ENCODE data around the gene EEF1A1.

- TF ChIP-seq POLR2AphosphoS5 (IDR thresholded peaks at IDR 0.05; ENCODE audit: low read depth, low read length) (peak; percentile 50; the same call in 1 of the 2 replicates), TAF1 (IDR thresholded peaks at IDR 0.05; ENCODE audit: borderline replicate concordance, insufficient read depth, low read length) (no peak), FOXP2 (optimal IDR thresholded peaks at IDR 0.05; ENCODE audit: borderline replicate concordance, extremely low read depth, extremely low read length, insufficient read depth) (no peak), SIN3A (IDR thresholded peaks at IDR 0.05; ENCODE audit: borderline replicate concordance, insufficient read depth, low read length) (no peak; the same call in 1 of the 2 replicates), REST (IDR thresholded peaks at IDR 0.05; ENCODE audit: insufficient read depth in 1 of 2, low read depth in 2 of 2, low read length in 2 of 2) (no peak)
These were observed 725 bp downstream of the EEF1A1 start for GRCh38 chr6:73519926-73520687.

Data from PFSK-1 (cell line).